Right ventricle myocardium superior (tissue), 1 donor: ENCODE data around the gene TYRO3. TPM values are rescaled to one million over a fixed set of nuclear protein-coding genes. Genes with fewer than 3 reads are reported as not detected.
A peak's percentile ranks its signal among the peaks of the same experiment; 100 is the strongest.
"Not testable (repeated sequence)": the region's sequence is repeated elsewhere in the genome, so short reads cannot be mapped to it uniquely, and the experiment has no call there.

Experiments
- ATAC-seq: fragments of 200-7000 bp; cut with Tn5 transposase; one replicate; pipeline ENCODE4 v1.9.1; 2020; ENCODE audit warnings: mild to moderate bottlenecking; ENCODE audit not compliant: poor library complexity
- DNase-seq: peaks from one replicate; pipeline ENCODE4 v3.0.0-alpha.2; 2020
- intact Hi-C: fragments of 100-400 bp; cut with DNase I; formaldehyde crosslinking; loops from one replicate; pipeline ENCODE4 v1.11.2; 2022
- total RNA-seq: library from RNA; stranded (reverse); fragmentation: NEBNext Ultra II Directional; extraction: Animal tissue kit (Norgen Biotek cat#: 25700); gene quantifications from one replicate; pipeline ENCODE4 v1.2.1, GENCODE V29; 2021
- donor health status: DM: no; HTN: yes; CAD: no; lungs with severe emphysema.

The TYRO3 gene
- total RNA-seq, 1 donor from 2014 or later: 4.3 TPM

GRCh38 chr15:41567261-41567660 is 8.2 kb downstream of the TYRO3 start:
- peak; percentile 21 for DNase-seq
- ATAC-seq: no peak
- intact Hi-C loops: no loop called here

DNA sequence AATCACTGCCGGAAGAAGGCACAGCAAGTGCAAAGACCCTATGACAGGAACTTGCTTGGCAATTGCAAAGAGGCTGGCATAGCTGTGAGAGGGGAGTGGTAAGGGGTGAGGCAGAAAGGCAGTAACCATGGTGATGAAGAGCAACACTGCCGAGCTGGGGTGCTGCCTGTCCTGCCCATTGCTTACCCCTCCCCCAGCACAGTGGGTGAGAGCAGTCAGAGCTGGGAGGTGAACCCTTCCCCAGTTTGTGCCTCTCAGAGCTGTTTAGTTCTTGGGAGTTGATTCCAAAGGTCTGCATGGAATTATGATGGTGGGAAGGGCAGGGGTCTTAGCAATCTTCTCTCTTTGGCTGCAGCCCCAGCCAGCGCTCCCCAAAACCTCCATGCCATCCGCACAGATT is 8.8 kb downstream of the TYRO3 start:
- intact Hi-C loops: no loop called here
- no peak for ATAC-seq
- peak; percentile 35 for DNase-seq

- intact Hi-C loops: no loop called here
- peak; percentile 51 for ATAC-seq
- DNase-seq: peak; percentile 48
Measured at GRCh38 chr15:41568350-41569017, 9.5 kb downstream of the TYRO3 start.

DNA sequence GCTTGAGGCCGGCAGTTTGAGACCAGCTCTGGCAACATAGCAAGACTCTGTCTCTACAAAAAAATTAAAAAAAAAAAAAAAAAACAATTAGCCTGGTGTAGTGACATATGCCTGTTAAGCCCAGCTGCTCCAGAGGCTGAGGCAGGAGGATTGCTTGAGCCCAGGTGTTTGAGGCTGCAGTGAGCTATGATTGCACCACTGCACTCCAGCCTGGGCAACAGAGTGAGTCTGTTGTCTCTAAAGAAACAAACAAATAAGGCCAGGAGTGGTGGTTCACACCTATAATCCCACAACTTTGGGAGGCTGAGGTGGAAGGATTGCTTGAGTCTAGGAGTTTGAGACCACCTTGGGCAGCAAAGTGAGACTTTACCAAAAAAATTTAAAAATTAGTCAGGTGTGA is 10.2 kb downstream of the TYRO3 start:
- DNase-seq: peak; percentile 3
- intact Hi-C loops, ATAC-seq: not testable (repeated sequence)

DNA sequence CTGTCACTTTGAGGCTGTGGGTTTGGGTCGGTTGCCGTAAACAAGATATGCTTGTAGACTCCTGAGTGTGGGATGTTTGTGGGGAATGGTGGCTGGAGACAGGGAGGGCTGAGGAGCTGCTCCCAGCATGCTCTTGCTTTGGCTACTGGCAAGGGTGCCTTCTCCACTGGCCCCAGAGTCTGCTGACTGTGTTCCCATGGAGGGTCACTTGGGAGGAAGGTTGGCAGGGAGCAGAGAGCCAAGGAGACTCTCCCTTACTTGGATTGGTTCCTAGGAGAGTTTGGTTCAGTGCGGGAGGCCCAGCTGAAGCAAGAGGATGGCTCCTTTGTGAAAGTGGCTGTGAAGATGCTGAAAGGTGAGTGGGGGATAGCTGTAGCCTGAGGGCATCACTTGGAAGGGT is 11.8 kb downstream of the TYRO3 start:
- peak; percentile 22 for DNase-seq
- intact Hi-C loops: no loop called here

DNA sequence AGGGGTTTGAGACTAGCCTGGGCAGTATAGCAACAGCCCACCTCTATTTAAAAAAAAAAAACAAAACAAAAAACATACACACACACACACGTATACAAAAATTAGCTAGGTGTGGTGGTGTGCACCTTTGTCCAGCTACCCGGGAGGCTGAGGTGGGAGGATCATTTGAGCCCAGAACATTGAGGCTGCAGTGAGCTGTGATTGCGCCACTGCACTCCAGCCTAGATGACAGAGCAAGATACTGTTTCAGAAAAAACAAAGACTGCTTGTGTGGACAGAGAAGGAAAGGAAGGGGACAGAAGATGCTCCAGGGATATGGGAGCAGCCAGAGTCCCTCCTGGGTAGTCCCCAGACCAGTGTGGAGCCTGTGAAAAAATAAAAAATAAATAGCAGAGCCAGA is 12.9 kb downstream of the TYRO3 start:
- intact Hi-C loops: no loop called here
- DNase-seq (no peak), ATAC-seq (no peak)

More for the DNA sequence above, 11.8 kb downstream of the TYRO3 start:
- no peak for ATAC-seq

DNA sequence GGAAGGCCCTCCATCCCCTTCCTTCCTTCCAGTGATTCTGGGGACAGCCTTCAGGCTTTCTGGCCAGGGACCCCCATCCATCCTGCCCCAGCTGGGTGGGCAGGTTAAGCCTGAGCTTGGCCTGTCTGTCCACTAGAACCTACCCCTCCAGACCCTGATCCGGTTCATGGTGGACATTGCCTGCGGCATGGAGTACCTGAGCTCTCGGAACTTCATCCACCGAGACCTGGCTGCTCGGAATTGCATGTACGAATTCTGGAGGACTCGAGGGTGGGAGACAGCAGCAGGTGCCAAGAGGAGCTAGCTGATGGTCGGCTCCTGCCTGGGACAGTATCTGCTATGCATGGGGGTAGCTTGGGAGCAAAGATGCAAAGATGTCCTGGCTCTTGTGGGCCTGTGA is 13.9 kb downstream of the TYRO3 start:
- intact Hi-C loops: no loop called here
- no peak for DNase-seq
- ATAC-seq: no peak

DNA sequence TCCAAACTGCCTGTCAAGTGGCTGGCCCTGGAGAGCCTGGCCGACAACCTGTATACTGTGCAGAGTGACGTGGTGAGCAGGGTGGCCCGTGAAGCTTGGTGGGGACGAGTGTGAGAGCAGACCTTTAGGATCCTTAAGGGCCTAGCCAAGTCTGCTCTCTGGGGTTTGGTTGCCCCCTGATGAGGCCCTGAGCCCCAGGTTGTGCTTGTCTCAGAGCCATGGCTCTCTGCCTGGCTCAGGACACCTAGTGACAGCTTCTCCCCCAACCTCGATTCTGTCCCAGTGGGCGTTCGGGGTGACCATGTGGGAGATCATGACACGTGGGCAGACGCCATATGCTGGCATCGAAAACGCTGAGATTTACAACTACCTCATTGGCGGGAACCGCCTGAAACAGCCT is 14.4 kb downstream of the TYRO3 start:
- intact Hi-C loops: no loop called here
- ATAC-seq (no peak), DNase-seq (no peak)

- DNase-seq (no peak), ATAC-seq (no peak)
- intact Hi-C loops: no loop called here
Measured at GRCh38 chr15:41574158-41574557, 15.1 kb downstream of the TYRO3 start.

DNA sequence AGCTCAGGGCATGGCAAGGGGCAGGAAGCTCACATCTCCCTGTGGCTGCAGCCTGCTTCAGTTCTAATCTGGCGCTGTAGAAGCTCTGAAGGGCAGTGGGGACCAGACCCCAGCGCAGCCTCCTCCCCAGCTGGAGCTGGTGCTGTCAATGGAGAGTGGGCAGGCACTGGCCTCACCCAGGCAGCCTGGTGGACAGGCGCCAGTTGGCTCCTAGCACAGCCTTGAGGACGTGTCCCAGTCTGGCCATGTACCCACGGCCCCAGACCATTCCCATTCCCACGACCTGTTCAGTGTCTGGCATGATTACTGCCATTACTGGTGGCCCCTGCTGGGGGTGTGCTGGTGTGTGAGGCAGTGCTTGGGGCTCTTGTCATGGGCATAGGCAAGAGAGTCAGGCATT is 16.3 kb downstream of the TYRO3 start:
- intact Hi-C loops: no loop called here
- ATAC-seq (peak; percentile 47), DNase-seq (peak; percentile 43)

GRCh38 chr15:41577863-41578735 is 19.1 kb downstream of the TYRO3 start:
- intact Hi-C loops: no loop called here
- DNase-seq: no peak
- peak; percentile 45 for ATAC-seq

DNA sequence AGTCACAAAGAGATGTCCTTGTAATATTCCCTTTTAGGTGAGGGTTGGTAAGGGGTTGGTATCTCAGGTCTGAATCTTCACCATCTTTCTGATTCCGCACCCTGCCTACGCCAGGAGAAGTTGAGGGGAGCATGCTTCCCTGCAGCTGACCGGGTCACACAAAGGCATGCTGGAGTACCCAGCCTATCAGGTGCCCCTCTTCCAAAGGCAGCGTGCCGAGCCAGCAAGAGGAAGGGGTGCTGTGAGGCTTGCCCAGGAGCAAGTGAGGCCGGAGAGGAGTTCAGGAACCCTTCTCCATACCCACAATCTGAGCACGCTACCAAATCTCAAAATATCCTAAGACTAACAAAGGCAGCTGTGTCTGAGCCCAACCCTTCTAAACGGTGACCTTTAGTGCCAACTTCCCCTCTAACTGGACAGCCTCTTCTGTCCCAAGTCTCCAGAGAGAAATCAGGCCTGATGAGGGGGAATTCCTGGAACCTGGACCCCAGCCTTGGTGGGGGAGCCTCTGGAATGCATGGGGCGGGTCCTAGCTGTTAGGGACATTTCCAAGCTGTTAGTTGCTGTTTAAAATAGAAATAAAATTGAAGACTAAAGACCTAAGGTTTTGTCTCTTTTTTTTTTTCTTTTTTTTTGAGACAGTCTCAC is 19.8 kb downstream of the TYRO3 start:
- DNase-seq (no peak), ATAC-seq (peak; percentile 25)
- intact Hi-C loops: no loop called here

DNA sequence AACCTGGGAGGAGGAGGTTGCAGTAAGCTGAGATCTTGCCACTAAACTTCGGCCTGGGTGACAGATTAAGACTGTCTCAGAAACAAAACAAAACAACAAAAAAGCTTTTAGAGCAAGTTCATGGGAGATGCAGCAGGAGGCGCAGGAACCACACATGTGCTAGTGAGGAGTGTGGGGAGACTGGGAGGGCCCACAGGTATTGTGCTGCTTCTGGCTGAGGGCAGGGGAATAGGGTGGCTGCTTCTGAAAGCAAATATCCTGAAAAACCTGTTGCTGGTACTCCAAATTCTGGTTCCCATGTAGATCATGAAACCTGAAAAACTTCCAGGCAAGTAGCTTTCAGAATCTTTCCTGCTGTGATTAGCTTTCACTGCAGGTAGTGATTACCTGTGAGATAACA is 22.1 kb downstream of the TYRO3 start:
- ATAC-seq (no peak), DNase-seq (no peak)
- intact Hi-C loops: no loop called here

DNA sequence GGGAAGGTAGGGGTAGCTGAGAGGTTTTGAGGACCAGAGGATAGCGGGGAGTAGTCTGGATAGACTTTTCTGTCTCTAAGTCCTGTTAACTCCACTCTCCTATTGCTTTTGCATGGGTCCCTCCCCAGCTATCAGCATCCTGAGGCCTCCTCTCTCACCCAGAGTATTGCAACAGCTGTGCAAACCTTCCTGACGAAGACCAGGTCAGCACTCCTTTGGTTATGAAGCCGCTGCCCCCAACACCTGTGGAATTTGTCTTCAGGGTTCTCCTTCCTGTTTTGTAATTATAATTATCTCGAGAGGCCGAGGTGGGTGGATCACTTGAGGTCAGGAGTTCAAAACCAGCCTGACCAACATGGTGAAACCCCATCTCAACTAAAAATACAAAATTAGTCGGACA is 24.8 kb downstream of the TYRO3 start:
- intact Hi-C loops: no loop called here
- ATAC-seq: no peak
- DNase-seq: no peak

- intact Hi-C loops: no loop called here
- no peak for DNase-seq
- ATAC-seq: peak; percentile 17
Measured at GRCh38 chr15:41584636-41585126, 25.7 kb downstream of the TYRO3 start.

DNA sequence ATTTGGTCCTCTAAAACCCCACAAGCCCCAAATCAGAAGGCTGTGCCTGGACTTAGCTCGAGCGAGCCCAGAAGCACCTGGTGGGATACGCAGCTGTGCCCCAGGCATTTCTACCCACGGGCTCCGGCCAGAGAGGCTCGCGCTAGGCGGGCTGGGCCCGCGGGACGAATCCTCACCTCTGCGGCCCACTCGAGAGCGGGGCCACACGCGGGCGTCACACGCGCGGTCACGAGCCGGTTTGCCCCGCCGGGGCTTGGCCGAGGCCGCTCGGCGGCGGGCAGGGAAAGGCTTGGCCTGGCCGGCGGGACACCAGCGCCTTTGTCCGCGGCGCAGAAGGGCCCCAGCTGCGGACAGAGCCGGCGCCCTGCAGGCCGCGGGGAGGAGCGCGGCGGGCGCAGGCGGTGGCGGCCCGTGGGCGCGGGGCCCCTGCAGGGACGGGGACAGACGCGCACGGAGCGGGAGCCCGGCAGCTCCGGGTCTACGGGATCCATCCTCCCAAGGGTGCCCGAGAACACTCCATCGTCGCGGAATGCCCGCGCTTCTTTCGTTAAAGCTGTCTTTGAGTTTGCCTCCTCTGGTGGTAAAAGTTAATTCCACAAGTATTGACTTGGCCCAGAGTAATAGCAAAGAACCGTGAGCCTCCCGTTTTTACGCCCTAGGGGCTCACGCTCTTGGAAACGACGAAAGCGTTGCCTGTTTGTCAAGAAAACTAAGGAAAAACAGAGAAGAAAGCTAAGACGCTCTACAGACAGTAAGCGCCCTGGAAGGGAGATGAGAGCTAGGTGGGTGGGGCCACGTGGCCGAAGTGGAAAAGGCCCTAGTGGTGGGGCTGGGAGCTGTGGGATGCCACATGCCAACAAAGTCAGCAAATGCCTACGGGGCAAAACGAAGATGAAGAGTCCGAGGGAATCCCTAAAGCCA is 26.4 kb downstream of the TYRO3 start:
- intact Hi-C loops: no loop called here
- DNase-seq: peak; percentile 75

GRCh38 chr15:41586531-41587282 is 27.7 kb downstream of the TYRO3 start:
- ATAC-seq, DNase-seq, intact Hi-C loops: not testable (repeated sequence)

More for the DNA sequence above, 26.4 kb downstream of the TYRO3 start:
- ATAC-seq: peak; percentile 93

GRCh38 chr15:41589018-41589417 is 30.0 kb downstream of the TYRO3 start:
- DNase-seq, intact Hi-C loops, ATAC-seq: not testable (repeated sequence)
